Progenitor cell of endocrine pancreas (in vitro differentiated cells): Measurements from ENCODE around the gene NDUFA3. TPM values are rescaled to one million over a fixed set of nuclear protein-coding genes. Genes with fewer than 3 reads are reported as not detected.

Experiments used
- DNase-seq: peaks from one replicate; pipeline ENCODE4 v3.0.0; 2021; ENCODE audit warnings: low spot score; ENCODE audit not compliant: unreplicated experiment
- H3K27ac Mint-ChIP-seq: 2 replicates; pipeline ENCODE4 v1.8.0; 2021; ENCODE audit warnings: mild to moderate bottlenecking, moderate library complexity, mixed read lengths
- H3K27me3 Mint-ChIP-seq: 2 replicates; pipeline ENCODE4 v1.8.0; 2021; ENCODE audit warnings: mixed read lengths
- H3K36me3 Mint-ChIP-seq: 2 replicates; pipeline ENCODE4 v1.8.0; 2022; ENCODE audit warnings: mixed read lengths; ENCODE audit not compliant: insufficient read depth
- H3K4me1 Mint-ChIP-seq: 2 replicates; pipeline ENCODE4 v1.8.0; 2021; ENCODE audit warnings: low read depth, mixed read lengths
- H3K4me3 Mint-ChIP-seq: 2 replicates; pipeline ENCODE4 v1.8.0; 2021; ENCODE audit warnings: low read depth, mild to moderate bottlenecking, moderate library complexity, mixed read lengths
- H3K9me3 Mint-ChIP-seq: 2 replicates; pipeline ENCODE4 v1.8.0; 2021; ENCODE audit warnings: low read depth, mixed read lengths
- CTCF ChIP-seq: fragments of 200-600 bp; sonication (generic); IDR thresholded peaks from one replicate; pipeline ENCODE4 v1.5.0; 2021; ENCODE audit warnings: antibody characterized with exemption, mild to moderate bottlenecking; ENCODE audit not compliant: unreplicated experiment
- total RNA-seq: library from RNA; stranded (reverse); gene quantifications from 2 replicates; pipeline ENCODE4 v1.2.1, GENCODE V29; 2021

NDUFA3 gene
- total RNA-seq, 1 donor from 2014 or later, result 162 TPM

GRCh38 chr19:54128796-54129616 lies 26.4 kb downstream of the NDUFA3 start:
- Mint-ChIP-seq H3K27ac (no peak overlapping the region), H3K9me3 (no peaks in the 10 kb centered on the region), H3K4me3 (no peak overlapping the region), H3K36me3 (peaks cover 5% of the 10 kb centered on the region), H3K27me3 (no peaks in the 10 kb centered on the region), H3K4me1 (no peaks in the 10 kb centered on the region)
- TF ChIP-seq CTCF, result no peak
- DNase-seq, result no peak

GRCh38 chr19:54129617-54129996 lies 27.0 kb downstream of the NDUFA3 start:
- no peak overlapping the region for H3K27ac Mint-ChIP-seq
- no peaks in the 10 kb centered on the region for H3K27me3 Mint-ChIP-seq
- H3K4me3 Mint-ChIP-seq, result no peak overlapping the region
- TF ChIP-seq CTCF, result no peak
- no peaks in the 10 kb centered on the region for H3K9me3 Mint-ChIP-seq
- DNase-seq, result no peak
- H3K36me3 Mint-ChIP-seq, result peaks cover 5% of the 10 kb centered on the region
- no peaks in the 10 kb centered on the region for H3K4me1 Mint-ChIP-seq

DNA sequence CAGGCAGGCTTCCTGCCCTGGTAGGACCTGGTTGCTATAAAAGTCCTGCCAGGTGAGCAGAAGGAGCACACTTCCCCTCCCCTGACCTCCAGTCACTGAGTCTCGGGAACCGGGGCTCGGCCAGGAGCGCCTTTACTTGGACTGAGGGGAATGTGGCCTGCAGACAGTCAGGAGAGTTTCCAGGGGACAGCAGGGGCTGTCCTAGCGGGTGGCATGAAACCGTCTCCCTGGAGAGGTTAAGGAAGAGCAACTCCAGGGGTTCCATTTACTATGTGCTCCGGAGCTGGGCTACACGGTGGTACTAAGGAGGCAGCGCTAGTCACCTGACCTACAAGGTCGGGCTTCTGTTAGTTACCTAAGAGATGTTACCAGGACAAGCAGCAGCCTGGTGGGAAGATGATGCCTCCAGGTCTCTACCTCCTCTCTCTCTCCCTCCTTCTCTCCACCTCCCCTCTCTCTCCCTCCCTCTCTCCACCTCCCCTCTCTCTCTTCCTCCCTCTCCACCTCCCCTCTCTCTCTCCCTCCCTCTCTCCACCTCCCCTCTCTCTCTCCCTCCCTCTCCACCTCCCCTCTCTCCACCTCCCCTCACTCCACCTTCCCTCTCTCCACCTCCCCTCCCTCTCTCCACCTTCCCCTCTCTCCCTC lies 30.8 kb downstream of the NDUFA3 start:
- Mint-ChIP-seq H3K9me3 (no peaks in the 10 kb centered on the region), H3K27ac (no peak overlapping the region)

DNA sequence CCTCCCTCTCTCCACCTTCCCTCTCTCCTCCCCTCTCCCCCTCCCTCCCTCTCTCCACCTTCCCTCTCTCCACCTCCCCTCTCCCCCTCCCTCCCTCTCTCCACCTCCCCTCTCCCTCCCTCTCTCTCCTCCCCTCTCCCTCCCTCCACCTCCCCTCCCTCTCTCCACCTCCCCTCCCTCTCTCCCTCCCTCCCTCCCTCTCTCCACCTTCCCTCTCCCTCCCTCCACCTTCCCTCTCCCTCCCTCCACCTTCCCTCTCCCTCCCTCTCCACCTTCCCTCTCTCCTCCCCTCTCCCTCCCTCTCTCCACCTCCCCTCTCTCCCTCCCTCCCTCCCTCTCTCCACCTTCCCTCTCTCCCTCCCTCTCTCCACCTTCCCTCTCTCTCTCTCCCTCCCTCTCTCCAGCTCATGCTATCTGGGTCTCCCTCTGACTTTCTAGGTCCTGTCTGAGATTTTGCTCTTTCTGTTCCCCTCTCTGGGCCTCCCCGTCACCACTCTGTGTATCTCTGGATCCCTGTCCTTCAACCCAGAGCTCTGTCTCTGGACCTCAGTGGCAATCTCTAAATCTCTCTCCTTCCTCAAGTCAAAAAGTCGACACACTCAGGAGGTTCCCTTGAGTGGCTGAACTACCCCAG lies 31.4 kb downstream of the NDUFA3 start:
- Mint-ChIP-seq H3K36me3 (peaks cover under 1% of the 10 kb centered on the region), H3K4me1 (peaks cover 14% of the 10 kb centered on the region), H3K4me3 (no peak overlapping the region), H3K27ac (no peak overlapping the region), H3K9me3 (no peaks in the 10 kb centered on the region), H3K27me3 (no peaks in the 10 kb centered on the region)
- no peak for DNase-seq
- no peak for TF ChIP-seq CTCF

More for the DNA sequence above, 30.8 kb downstream of the NDUFA3 start:
- Mint-ChIP-seq H3K36me3 (no peaks in the 10 kb centered on the region), H3K27me3 (no peaks in the 10 kb centered on the region), H3K4me1 (peaks cover 9% of the 10 kb centered on the region), H3K4me3 (no peak overlapping the region)
- no peak for TF ChIP-seq CTCF
- DNase-seq, result peak; percentile 38

DNA sequence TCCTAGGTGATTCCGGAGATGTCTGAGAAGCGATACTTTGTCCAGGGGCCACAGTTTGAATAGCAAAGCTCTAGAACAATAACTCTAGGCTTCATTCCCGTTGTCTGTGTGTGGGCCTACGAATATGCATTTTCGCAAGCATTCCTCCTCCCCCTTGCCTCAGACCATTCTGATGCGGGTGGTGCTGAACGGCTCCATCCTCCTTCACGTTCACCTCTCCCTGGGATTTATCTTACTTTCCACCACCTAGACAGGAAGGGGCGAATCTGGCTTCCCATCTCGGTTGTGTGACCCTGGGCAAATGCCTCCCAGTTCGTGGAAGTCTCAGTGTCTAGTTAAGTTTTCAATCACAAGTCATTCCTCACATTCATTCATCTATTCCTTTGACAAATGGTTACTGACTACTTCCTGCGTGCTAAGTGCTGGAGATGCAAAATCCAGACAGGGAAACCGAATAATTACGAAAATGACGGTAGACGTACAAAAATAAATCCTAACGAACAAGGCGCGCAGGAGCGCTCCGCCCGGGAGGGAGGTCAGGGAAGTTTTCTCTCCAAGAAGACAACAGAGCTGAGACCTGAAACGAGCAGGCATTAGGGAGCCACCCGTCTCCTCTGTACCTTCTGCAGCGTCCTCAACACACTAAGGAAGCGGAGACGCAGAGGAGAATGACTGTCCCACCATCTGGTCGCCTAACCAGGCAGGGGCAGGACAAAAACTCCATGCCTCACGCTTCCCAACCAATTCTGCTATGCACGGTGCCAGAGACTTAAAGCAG lies 33.6 kb downstream of the NDUFA3 start:
- H3K27ac Mint-ChIP-seq, result peak overlapping the region; percentile 94
- DNase-seq, result no peak
- H3K9me3 Mint-ChIP-seq, result no peaks in the 10 kb centered on the region
- no peaks in the 10 kb centered on the region for H3K27me3 Mint-ChIP-seq
- no peak for TF ChIP-seq CTCF
- H3K36me3 Mint-ChIP-seq, result peaks cover 3% of the 10 kb centered on the region
- H3K4me1 Mint-ChIP-seq, result peaks cover 18% of the 10 kb centered on the region
- H3K4me3 Mint-ChIP-seq, result peak overlapping the region; percentile 87
